OCI-LY7 (cell line): ENCODE results near the gene CFAP73. TPM values are rescaled to one million over a fixed set of nuclear protein-coding genes. Genes with fewer than 3 reads are reported as not detected.

Experiments
- BruUV-seq: library from RNA; stranded (reverse); fragments of 400-500 nt; replicated peaks from 2 replicates; lab custom pipeline; 2021; lab: Mats Ljungman, UMichigan
- CTCF ChIA-PET: fragments of 300-600 bp; sonication (Branson Sonifier 250); formaldehyde crosslinking; loops from one replicate; lab custom pipeline; 2022; ENCODE audit warnings: antibody characterized with exemption; ENCODE audit not compliant: unreplicated experiment; lab: Charles Lee
- POLR2A ChIA-PET: fragments of 300-600 bp; sonication (Branson Sonifier 250); formaldehyde crosslinking; loops from one replicate; lab custom pipeline; 2022; ENCODE audit warnings: antibody characterized with exemption; lab: Charles Lee
- DNase-seq: peaks from one replicate; pipeline ENCODE4 v3.0.0-alpha.2; 2015; ENCODE audit warnings: low spot score
- H2AFZ ChIP-seq: fragments of 200-600 bp; sonication (generic), shearing (Covaris generic); 2 replicates; pipeline ENCODE4 v1.6.1; 2014; ENCODE audit warnings: mild to moderate bottlenecking, antibody characterized with exemption, low read length, moderate library complexity
- H3K27ac ChIP-seq: fragments of 200-600 bp; sonication (generic); 2 replicates; pipeline ENCODE4 v1.5.1; 2014; ENCODE audit warnings: mixed run types, low read depth, mild to moderate bottlenecking, moderate library complexity, low read length, inconsistent platforms; ENCODE audit not compliant: poor library complexity, severe bottlenecking
- H3K36me3 ChIP-seq: fragments of 200-600 bp; sonication (generic); 2 replicates; pipeline ENCODE4 v1.6.1; 2014; ENCODE audit warnings: mild to moderate bottlenecking, antibody characterized with exemption, low read length, moderate library complexity, mixed read lengths; ENCODE audit not compliant: insufficient read depth
- H3K4me1 ChIP-seq: fragments of 200-600 bp; sonication (generic); 2 replicates; pipeline ENCODE4 v1.5.1; 2014; ENCODE audit warnings: mild to moderate bottlenecking, low read length; ENCODE audit not compliant: insufficient read depth, poor library complexity, severe bottlenecking
- H3K4me2 ChIP-seq: fragments of 200-600 bp; sonication (generic); 2 replicates; pipeline ENCODE4 v1.6.1; 2014; ENCODE audit warnings: mild to moderate bottlenecking, low read length
- H3K4me3 ChIP-seq: fragments of 200-600 bp; sonication (generic); 2 replicates; pipeline ENCODE4 v1.5.1; 2014; ENCODE audit warnings: mild to moderate bottlenecking, low read depth, low read length; ENCODE audit not compliant: poor library complexity, severe bottlenecking
- H3K79me2 ChIP-seq: fragments of 200-600 bp; sonication (generic); 2 replicates; pipeline ENCODE4 v1.6.1; 2016; ENCODE audit warnings: low read depth, mild to moderate bottlenecking, low read length, moderate library complexity, mixed read lengths; ENCODE audit not compliant: insufficient read depth
- H3K9me2 ChIP-seq: fragments of 200-600 bp; sonication (generic); 2 replicates; pipeline ENCODE4 v1.6.1; 2016; ENCODE audit warnings: mild to moderate bottlenecking, low read length, mixed read lengths; ENCODE audit not compliant: insufficient read depth
- H3K9me3 ChIP-seq: fragments of 200-600 bp; sonication (generic); 2 replicates; pipeline ENCODE4 v1.6.1; 2014; ENCODE audit warnings: mild to moderate bottlenecking, mixed run types, low read length, mixed read lengths
- H4K20me1 ChIP-seq: fragments of 200-600 bp; sonication (generic); 2 replicates; pipeline ENCODE4 v1.6.1; 2014; ENCODE audit warnings: mild to moderate bottlenecking, antibody characterized with exemption, low read length, moderate library complexity, mixed read lengths; ENCODE audit not compliant: insufficient read depth
- CTCF ChIP-seq: fragments of 200-600 bp; sonication (generic); conservative IDR thresholded peaks from 2 replicates; pipeline ENCODE4 v1.5.1; 2014; ENCODE audit warnings: mild to moderate bottlenecking, antibody characterized with exemption, low read length, moderate library complexity, mixed read lengths
- EZH2phosphoT487 ChIP-seq: fragments of 200-600 bp; sonication (generic); IDR thresholded peaks from 2 replicates; pipeline ENCODE4 v1.6.1; 2018; ENCODE audit warnings: low read depth, borderline replicate concordance, mild to moderate bottlenecking, mixed run types, antibody characterized with exemption, low read length, moderate library complexity, mixed read lengths
- intact Hi-C: fragments of 100-400 bp; cut with micrococcal nuclease; formaldehyde crosslinking; loops from one replicate; pipeline ENCODE4 v1.10.0; 2022; ENCODE audit not compliant: unreplicated experiment
- total RNA-seq, 2 experiments: library from RNA; depleted of rRNA in 1 of 2; stranded (reverse); fragments of >200 nt in 1 of 2; shearing (Covaris generic) in 1 of 2; gene quantifications; 2 replicates each; pipeline ENCODE4 v1.2.3, GENCODE V29; 2014 to 2022

Gene CFAP73
- total RNA-seq, 2 experiments from 2014 or later, result 26.9 to 37.4 TPM

DNA sequence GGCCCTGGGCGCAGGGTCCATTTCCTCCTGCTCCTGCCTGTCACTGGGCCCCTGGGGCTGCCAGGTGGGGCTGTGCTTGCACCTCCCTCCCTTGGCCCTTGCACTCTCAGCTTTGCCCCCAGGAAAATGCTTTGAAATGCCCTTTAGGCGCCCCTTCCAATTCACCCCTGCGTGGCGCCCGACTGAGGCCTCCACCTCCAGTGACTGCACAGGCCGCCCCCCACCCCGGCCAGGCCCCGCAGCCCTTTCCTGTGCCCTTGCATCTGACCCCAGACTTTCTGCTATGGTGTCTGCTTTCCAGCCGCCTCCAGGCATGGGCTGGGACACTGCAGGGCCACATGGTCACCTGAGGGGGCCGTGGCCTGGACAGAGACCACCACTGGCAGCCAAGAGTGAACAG, 18.3 kb downstream of the CFAP73 start:
- intact Hi-C loops, result no loop called here
- CTCF ChIA-PET, result no interaction called here

GRCh38 chr12:113169697-113170096, 20.2 kb downstream of the CFAP73 start:
- Histone ChIP-seq H3K9me3 (no peaks in the 10 kb centered on the region), H3K27ac (peak overlapping the region; percentile 98), H3K4me1 (peaks cover 40% of the 10 kb centered on the region), H3K9me2 (no peaks in the 10 kb centered on the region), H3K4me2 (no peak overlapping the region), H3K36me3 (peaks cover 93% of the 10 kb centered on the region), H2AFZ (no peak overlapping the region), H3K79me2 (peaks cover 23% of the 10 kb centered on the region), H4K20me1 (no peaks in the 10 kb centered on the region), H3K4me3 (no peak overlapping the region)
- intact Hi-C loops, result loop anchor here (5.0 kb wide), 1 partner anchor 192 kb away; the partner anchor contains the start of gene OAS2
- no TSS peak for BruUV-seq
- TF ChIP-seq CTCF, result no peak
- TF ChIP-seq EZH2phosphoT487, result no peak
- ChIA-PET POLR2A (interaction anchor here (4.5 kb wide), 1 partner anchor 8 kb away, joined by 46 read pairs; no protein-coding TSS in a partner anchor), CTCF (no interaction called here)
- no peak for DNase-seq

More for the DNA sequence above, 18.3 kb downstream of the CFAP73 start:
- H3K9me3 ChIP-seq, result no peaks in the 10 kb centered on the region
- H2AFZ ChIP-seq, result no peak overlapping the region
- H3K9me2 ChIP-seq, result no peaks in the 10 kb centered on the region
- TF ChIP-seq EZH2phosphoT487, result no peak
- TF ChIP-seq CTCF, result no peak
- peaks cover 23% of the 10 kb centered on the region for H3K79me2 ChIP-seq
- no peak overlapping the region for H3K4me3 ChIP-seq
- POLR2A ChIA-PET, result interaction anchor here (1.1 kb wide), 1 partner anchor 15 kb away, joined by 3 read pairs; no protein-coding TSS in a partner anchor
- H3K27ac ChIP-seq, result no peak overlapping the region
- H4K20me1 ChIP-seq, result no peaks in the 10 kb centered on the region
- H3K36me3 ChIP-seq, result peaks cover 96% of the 10 kb centered on the region
- DNase-seq, result no peak
- no peak overlapping the region for H3K4me2 ChIP-seq
- H3K4me1 ChIP-seq, result peaks cover 23% of the 10 kb centered on the region
- no TSS peak for BruUV-seq

DNA sequence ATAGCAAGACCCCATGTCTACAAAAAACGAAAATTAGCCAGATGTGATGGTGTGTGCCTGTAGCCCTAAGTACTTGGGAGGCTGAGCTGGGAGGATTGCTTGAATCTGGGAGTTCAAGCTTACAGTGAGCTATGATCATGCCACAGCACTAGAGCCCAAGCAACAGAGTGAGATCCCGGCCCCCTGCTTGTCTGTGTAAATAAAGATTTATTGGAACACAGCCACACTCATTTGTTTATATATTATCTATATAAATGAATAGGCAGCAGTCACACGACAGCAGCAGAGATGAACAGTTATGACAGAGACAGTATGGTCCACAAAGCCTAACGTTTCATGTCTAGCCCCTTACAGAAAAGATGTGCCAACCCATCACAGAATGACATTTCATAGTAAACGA, 20.9 kb downstream of the CFAP73 start:
- Histone ChIP-seq H3K4me3 (no peak overlapping the region), H3K79me2 (peaks cover 23% of the 10 kb centered on the region), H2AFZ (no peak overlapping the region), H4K20me1 (no peaks in the 10 kb centered on the region), H3K9me2 (no peaks in the 10 kb centered on the region), H3K4me2 (peak overlapping the region; percentile 62; the same call in 1 of the 2 replicates), H3K4me1 (peaks cover 46% of the 10 kb centered on the region), H3K27ac (peak overlapping the region; percentile 98), H3K36me3 (peaks cover 92% of the 10 kb centered on the region), H3K9me3 (no peaks in the 10 kb centered on the region)
- no peak for DNase-seq
- CTCF ChIA-PET, result interaction anchor here (1.5 kb wide), 1 partner anchor 9 kb away, joined by 6 read pairs; no protein-coding TSS in a partner anchor
- TF ChIP-seq CTCF (no peak), EZH2phosphoT487 (no peak)
- no TSS peak for BruUV-seq
- intact Hi-C loops, result loop anchor here (5.0 kb wide), 1 partner anchor 193 kb away; the partner anchor contains the start of gene OAS2
- POLR2A ChIA-PET, result interaction anchor here (0.7 to 4.5 kb wide), 7 partner anchors 9 to 118 kb away, joined by 3 to 46 read pairs (median 3); no protein-coding TSS in a partner anchor
